ENCODE results near the gene NOTCH3. TPM values are rescaled to one million over a fixed set of nuclear protein-coding genes. Genes with fewer than 3 reads are reported as not detected.

NOTCH3 gene
- total RNA-seq, 1 experiment from 2014 or later, result 153 TPM

GRCh38 chr19:15147090-15147489, 53.7 kb downstream of the NOTCH3 start (continued):
- TF ChIP-seq AR (CRISPR knock-in tag; IDR thresholded peaks at IDR 0.05), result no peak
- TF ChIP-seq NFYB (CRISPR knock-in tag; conservative IDR thresholded peaks at IDR 0.05; ENCODE audit: low read depth), result no peak
- TF ChIP-seq ATF2 (CRISPR knock-in tag; IDR thresholded peaks at IDR 0.05; ENCODE audit: borderline replicate concordance, low read depth), result no peak
- TF ChIP-seq IRF2 (CRISPR knock-in tag; IDR thresholded peaks at IDR 0.05; ENCODE audit: borderline replicate concordance, low read depth), result no peak
- TF ChIP-seq ATF6 (CRISPR knock-in tag; IDR thresholded peaks at IDR 0.05), result no peak
- no peak for TF ChIP-seq FOXP1 (CRISPR knock-in tag; IDR thresholded peaks at IDR 0.05; ENCODE audit: borderline replicate concordance)
- TF ChIP-seq ERG (CRISPR knock-in tag; IDR thresholded peaks at IDR 0.05), result no peak
- TF ChIP-seq NR1H2 (CRISPR knock-in tag; IDR thresholded peaks at IDR 0.05), result no peak
- TF ChIP-seq ZNF317 (CRISPR knock-in tag; IDR thresholded peaks at IDR 0.05; ENCODE audit: borderline replicate concordance, low read depth), result no peak
- TF ChIP-seq ATF1 (CRISPR knock-in tag; IDR thresholded peaks at IDR 0.05), result no peak

GRCh38 chr19:15144046-15144646, 56.6 kb downstream of the NOTCH3 start:
- Mint-ChIP-seq H3K27me3 (ENCODE audit: low read depth) (peaks cover 16% of the 10 kb centered on the region), H3K36me3 (peaks cover 4% of the 10 kb centered on the region; the same call in 1 of the 2 replicates), H3K9me3 (peaks cover 26% of the 10 kb centered on the region), H3K4me3 (no peak overlapping the region), H3K4me1 (no peaks in the 10 kb centered on the region), H3K27ac (no peak overlapping the region)
- ChIA-PET POLR2A (no interaction called here), CTCF (interaction anchor here (0.9 to 1.8 kb wide), 2 partner anchors 43 to 52 kb away, joined by 3 to 5 read pairs; no protein-coding TSS in a partner anchor)
- DNase-seq (ENCODE audit: low spot score) (no peak), ATAC-seq (no peak)
- no peak for TF ChIP-seq ZNF219 (CRISPR knock-in tag; IDR thresholded peaks at IDR 0.05; ENCODE audit: borderline replicate concordance)

- Mint-ChIP-seq H3K9me3 (peaks cover 35% of the 10 kb centered on the region), H3K27me3 (ENCODE audit: low read depth) (peaks cover 30% of the 10 kb centered on the region), H3K4me3 (no peak overlapping the region), H3K27ac (no peak overlapping the region), H3K36me3 (peaks cover 4% of the 10 kb centered on the region; the same call in 1 of the 2 replicates), H3K4me1 (no peaks in the 10 kb centered on the region)
- CTCF ChIA-PET, result interaction anchor here (1.0 kb wide), 1 partner anchor 50 kb away, joined by 3 read pairs; no protein-coding TSS in a partner anchor
- DNase-seq (ENCODE audit: low spot score) (no peak), ATAC-seq (no peak)
- POLR2A ChIA-PET, result no interaction called here
- TF ChIP-seq ZBTB21 (CRISPR knock-in tag; IDR thresholded peaks at IDR 0.05; ENCODE audit: borderline replicate concordance) (no peak), CREB1 (CRISPR knock-in tag; IDR thresholded peaks at IDR 0.05) (no peak), ELF4 (CRISPR knock-in tag; IDR thresholded peaks at IDR 0.05; ENCODE audit: low read depth) (no peak), ZNF232 (CRISPR knock-in tag; IDR thresholded peaks at IDR 0.05) (no peak), TEAD1 (CRISPR knock-in tag; IDR thresholded peaks at IDR 0.05) (no peak), MLX (CRISPR knock-in tag; IDR thresholded peaks at IDR 0.05) (no peak), ETV6 (CRISPR knock-in tag; IDR thresholded peaks at IDR 0.05) (no peak), TCF7 (CRISPR knock-in tag; IDR thresholded peaks at IDR 0.05; ENCODE audit: low read depth) (no peak), NR2C2 (CRISPR knock-in tag; IDR thresholded peaks at IDR 0.05) (no peak), E2F1 (CRISPR knock-in tag; IDR thresholded peaks at IDR 0.05) (no peak), SOX15 (CRISPR knock-in tag; IDR thresholded peaks at IDR 0.05) (no peak), USF1 (CRISPR knock-in tag; IDR thresholded peaks at IDR 0.05) (no peak)
These were observed 58.5 kb downstream of the NOTCH3 start for GRCh38 chr19:15142313-15142712.

Data from WTC11 (cell line).